C4-2B (cell line): ENCODE results near the gene STOML2.

Experiments
- CTCF ChIP-seq: fragments of 450-650 bp; conservative IDR thresholded peaks from 2 replicates; pipeline ENCODE4 v1.5.1; 2017; ENCODE audit warnings: mild to moderate bottlenecking
- ZFX ChIP-seq: fragments of 450-650 bp; IDR thresholded peaks from 2 replicates; pipeline ENCODE4 v1.6.1; 2017

GRCh38 chr9:35115680-35116538 lies 13.0 kb upstream of the STOML2 start, which contains the start of gene ATOSB:
- TF ChIP-seq CTCF (no peak), ZFX (no peak)
